Stimulated activated CD4-positive, alpha-beta T cell treated with anti-CD3 and anti-CD28 coated beads, Interleukin-4, amount 100 ng/mL, for 24 hours (primary cell): Measurements from ENCODE around the gene CHRM3.
"Not testable (repeated sequence)": the region's sequence is repeated elsewhere in the genome, so short reads cannot be mapped to it uniquely, and the experiment has no call there.

Source experiments
- DNase-seq: peaks from one replicate; pipeline ENCODE4 v3.0.0-alpha.2; 2020

The CHRM3 gene

GRCh38 chr1:239386453-239387303 is at the start of gene CHRM3:
Gene CHRM3, plus strand, starts transcription at chr1:239386568. Its CDS starts 520,884 bp downstream, at chr1:239907452.
- DNase-seq, result no peak

- no peak for DNase-seq
Measured at GRCh38 chr1:239337799-239338430, 48.5 kb upstream of the CHRM3 start.

- DNase-seq, result no peak
Measured at GRCh38 chr1:239347776-239348175, 38.6 kb upstream of the CHRM3 start.

- no peak for DNase-seq
Measured at GRCh38 chr1:239348635-239349353, 37.6 kb upstream of the CHRM3 start.

GRCh38 chr1:239349699-239350098 is 36.7 kb upstream of the CHRM3 start:
- DNase-seq, result no peak

- DNase-seq, result no peak
Measured at GRCh38 chr1:239353536-239353935, 32.8 kb upstream of the CHRM3 start.

GRCh38 chr1:239354231-239354630 is 32.1 kb upstream of the CHRM3 start:
- no peak for DNase-seq

- DNase-seq, result no peak
Measured at GRCh38 chr1:239357867-239358266, 28.5 kb upstream of the CHRM3 start.

- no peak for DNase-seq
Measured at GRCh38 chr1:239361403-239361802, 25.0 kb upstream of the CHRM3 start.

- DNase-seq, result no peak
Measured at GRCh38 chr1:239363930-239364329, 22.4 kb upstream of the CHRM3 start.

GRCh38 chr1:239367196-239367810 is 19.1 kb upstream of the CHRM3 start:
- no peak for DNase-seq

GRCh38 chr1:239368436-239369109 is 17.8 kb upstream of the CHRM3 start:
- no peak for DNase-seq

GRCh38 chr1:239370869-239371268 is 15.5 kb upstream of the CHRM3 start:
- DNase-seq, result not testable (repeated sequence)

GRCh38 chr1:239382666-239383065 is 3.7 kb upstream of the CHRM3 start:
- no peak for DNase-seq

- no peak for DNase-seq
Measured at GRCh38 chr1:239383714-239384113, 2.7 kb upstream of the CHRM3 start.

- no peak for DNase-seq
Measured at GRCh38 chr1:239387304-239388158, 1.2 kb downstream of the CHRM3 start.

- no peak for DNase-seq
Measured at GRCh38 chr1:239388159-239388485, 1.8 kb downstream of the CHRM3 start.

GRCh38 chr1:239388578-239388977 is 2.2 kb downstream of the CHRM3 start:
- DNase-seq, result no peak

GRCh38 chr1:239389703-239390102 is 3.3 kb downstream of the CHRM3 start:
- no peak for DNase-seq

- DNase-seq, result no peak
Measured at GRCh38 chr1:239392271-239392670, 5.9 kb downstream of the CHRM3 start.

- DNase-seq, result no peak
Measured at GRCh38 chr1:239394107-239394506, 7.7 kb downstream of the CHRM3 start.

- DNase-seq, result no peak
Measured at GRCh38 chr1:239413916-239414315, 27.5 kb downstream of the CHRM3 start.
